ENCODE results near the gene C11orf97. TPM values are rescaled to one million over a fixed set of nuclear protein-coding genes. Genes with fewer than 3 reads are reported as not detected.
A peak's percentile ranks its signal among the peaks of the same experiment; 100 is the strongest.

C11orf97 gene, protein sequence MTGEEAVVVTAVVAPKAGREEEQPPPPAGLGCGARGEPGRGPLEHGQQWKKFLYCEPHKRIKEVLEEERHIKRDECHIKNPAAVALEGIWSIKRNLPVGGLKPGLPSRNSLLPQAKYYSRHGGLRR
- polyA plus RNA-seq = not detected

DNA sequence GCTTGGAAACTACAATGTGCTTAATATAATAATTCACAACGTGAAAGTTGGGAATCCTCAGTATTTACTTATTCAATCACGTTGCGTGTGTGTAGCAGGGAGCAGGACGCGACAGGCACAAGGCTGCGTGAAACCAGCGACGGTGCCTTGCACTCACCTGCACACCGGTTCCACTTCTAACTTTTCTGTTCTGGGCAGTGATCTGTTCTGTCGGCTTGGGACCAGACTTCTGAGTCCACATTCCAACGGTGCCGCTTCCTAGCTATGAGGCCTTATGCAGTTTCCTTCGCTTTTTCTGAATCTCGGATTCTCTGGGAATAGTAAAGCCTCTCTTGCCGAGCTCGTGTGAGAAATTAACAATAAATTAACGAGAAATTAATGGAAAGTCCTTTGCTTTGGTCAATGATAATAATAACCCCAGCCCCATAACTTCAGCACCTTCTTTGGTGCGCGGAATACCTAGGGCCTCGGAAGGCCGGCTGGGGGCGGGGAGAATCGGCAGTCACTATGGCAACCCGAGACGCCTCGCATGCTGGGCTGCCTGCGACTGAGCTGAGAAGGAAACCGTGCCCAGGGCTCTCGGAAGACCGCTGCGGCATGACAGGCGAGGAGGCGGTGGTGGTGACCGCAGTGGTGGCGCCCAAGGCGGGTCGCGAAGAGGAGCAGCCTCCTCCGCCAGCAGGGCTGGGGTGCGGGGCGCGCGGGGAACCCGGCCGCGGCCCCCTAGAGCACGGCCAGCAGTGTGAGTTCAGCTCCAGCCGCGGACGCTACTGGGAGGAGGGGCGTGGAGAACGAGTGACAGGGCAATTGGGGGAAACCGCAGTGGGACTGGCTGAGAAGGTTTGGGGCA lies at the start of gene C11orf97:
TSS of gene C11orf97 (plus strand) at position 530 of the 850 bp plus-strand sequence. CDS start at position 598, 68 bp downstream.
- Histone ChIP-seq H3K27ac (ENCODE audit: low read depth in 2 of 2, low read length in 1 of 2) (no peak within 1 kb of the TSS), H3K4me3 (ENCODE audit: low read depth in 1 of 2, low read length in 2 of 2) (peak within 1 kb of the TSS; percentile 39 to 48), H3K4me1 (ENCODE audit: control insufficient read depth in 2 of 2, insufficient read depth in 2 of 2, low read length in 1 of 2) (peaks cover 0 to 5% of the 10 kb centered on the region in 2 donors), H3K27me3 (ENCODE audit: control insufficient read depth in 1 of 2, insufficient read depth in 2 of 2, low read length in 2 of 2) (no peaks in the 10 kb centered on the region), H3K9me3 (ENCODE audit: control insufficient read depth in 2 of 2, insufficient read depth in 1 of 2, low read depth in 1 of 2, low read length in 1 of 2) (no peaks in the 10 kb centered on the region), H3K36me3 (ENCODE audit: control insufficient read depth in 2 of 2, insufficient read depth in 2 of 2, low read length in 1 of 2) (no peaks in the 10 kb centered on the region)
- 16 to 18% methylated on average over 53 of the region's 53 CpGs for WGBS, 2 donors

DNA sequence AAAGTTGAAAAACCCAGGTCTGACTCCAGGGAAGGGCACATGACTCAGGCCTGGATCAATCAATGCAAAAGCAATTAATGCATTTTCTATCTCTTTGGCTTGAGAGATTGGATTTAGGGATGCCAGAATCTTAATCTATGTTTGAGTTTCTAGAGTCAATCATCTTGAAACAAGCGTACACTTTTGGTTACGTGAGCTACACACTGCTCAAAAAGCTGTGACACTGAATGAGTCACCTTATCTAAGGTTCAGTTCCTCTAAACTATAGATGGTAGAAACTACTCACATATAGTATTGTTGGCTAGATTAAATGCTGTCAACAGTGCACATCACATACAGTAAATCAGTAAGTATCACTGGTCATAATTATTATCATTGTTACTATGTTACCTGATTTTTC lies 42.8 kb upstream of the C11orf97 start:
- no peaks in the 10 kb centered on the region for H3K4me1 ChIP-seq (ENCODE audit: control insufficient read depth in 2 of 2, insufficient read depth in 2 of 2, low read length in 1 of 2)
- H3K36me3 ChIP-seq (ENCODE audit: control insufficient read depth in 2 of 2, insufficient read depth in 2 of 2, low read length in 1 of 2) = peaks cover 0 to 2% of the 10 kb centered on the region in 2 donors
- WGBS, 2 donors = 80 to 81% methylated on average over 2 of the region's 2 CpGs
- H3K27me3 ChIP-seq (ENCODE audit: control insufficient read depth in 1 of 2, insufficient read depth in 2 of 2, low read length in 2 of 2) = no peaks in the 10 kb centered on the region
- H3K9me3 ChIP-seq (ENCODE audit: control insufficient read depth in 2 of 2, insufficient read depth in 1 of 2, low read depth in 1 of 2, low read length in 1 of 2) = no peaks in the 10 kb centered on the region
- no peak overlapping the region for H3K4me3 ChIP-seq (ENCODE audit: low read depth in 1 of 2, low read length in 2 of 2)
- no peak overlapping the region for H3K27ac ChIP-seq (ENCODE audit: low read depth in 2 of 2, low read length in 1 of 2)

DNA sequence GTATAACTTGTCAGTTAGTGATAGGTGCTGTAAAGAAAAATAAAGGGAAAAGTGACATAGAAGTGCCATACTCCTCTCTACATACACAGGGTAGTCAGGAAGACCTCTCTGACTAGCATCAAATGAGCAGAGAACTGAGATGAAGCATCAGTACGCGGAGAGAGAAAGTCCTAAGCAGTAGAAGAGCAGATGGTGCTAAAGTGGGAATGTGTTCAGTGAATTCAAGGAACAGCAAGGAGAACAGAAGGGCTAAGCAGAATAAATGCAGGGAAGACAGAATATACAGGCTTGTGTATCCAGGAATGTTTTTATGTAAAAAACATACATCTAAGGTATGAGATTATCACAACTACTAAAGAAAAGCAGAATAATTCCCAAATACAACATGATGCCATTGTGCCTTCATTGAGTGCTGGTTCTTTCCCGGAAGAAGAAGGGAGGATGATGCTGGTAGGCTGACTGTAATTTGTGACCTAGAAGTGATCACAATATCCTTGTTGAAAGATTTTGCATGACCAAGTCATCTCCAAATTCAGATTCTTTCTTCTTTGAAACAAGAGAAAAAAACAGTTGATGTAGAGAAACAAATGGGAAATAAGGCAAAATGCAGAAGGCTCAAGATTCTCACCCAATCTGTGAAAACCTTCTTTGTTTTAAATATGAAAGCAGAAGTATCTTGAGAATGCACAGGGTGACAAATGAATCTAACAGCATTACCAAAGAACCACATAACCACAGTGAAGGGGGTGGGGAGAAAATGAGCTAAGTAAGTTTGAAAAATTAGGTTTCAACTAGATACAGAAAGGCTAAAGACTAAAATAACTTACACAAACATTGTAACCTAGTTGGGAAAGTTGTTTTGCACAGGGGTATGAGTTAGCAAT lies 39.1 kb upstream of the C11orf97 start:
- Histone ChIP-seq H3K4me3 (ENCODE audit: low read depth in 1 of 2, low read length in 2 of 2) (no peak overlapping the region), H3K9me3 (ENCODE audit: control insufficient read depth in 2 of 2, insufficient read depth in 1 of 2, low read depth in 1 of 2, low read length in 1 of 2) (no peaks in the 10 kb centered on the region), H3K36me3 (ENCODE audit: control insufficient read depth in 2 of 2, insufficient read depth in 2 of 2, low read length in 1 of 2) (peaks cover 2% of the 10 kb centered on the region in 2 donors), H3K4me1 (ENCODE audit: control insufficient read depth in 2 of 2, insufficient read depth in 2 of 2, low read length in 1 of 2) (no peaks in the 10 kb centered on the region), H3K27me3 (ENCODE audit: control insufficient read depth in 1 of 2, insufficient read depth in 2 of 2, low read length in 2 of 2) (no peaks in the 10 kb centered on the region), H3K27ac (ENCODE audit: low read depth in 2 of 2, low read length in 1 of 2) (no peak overlapping the region)
- WGBS, 2 donors = 95 to 96% methylated on average over 3 of the region's 3 CpGs

DNA sequence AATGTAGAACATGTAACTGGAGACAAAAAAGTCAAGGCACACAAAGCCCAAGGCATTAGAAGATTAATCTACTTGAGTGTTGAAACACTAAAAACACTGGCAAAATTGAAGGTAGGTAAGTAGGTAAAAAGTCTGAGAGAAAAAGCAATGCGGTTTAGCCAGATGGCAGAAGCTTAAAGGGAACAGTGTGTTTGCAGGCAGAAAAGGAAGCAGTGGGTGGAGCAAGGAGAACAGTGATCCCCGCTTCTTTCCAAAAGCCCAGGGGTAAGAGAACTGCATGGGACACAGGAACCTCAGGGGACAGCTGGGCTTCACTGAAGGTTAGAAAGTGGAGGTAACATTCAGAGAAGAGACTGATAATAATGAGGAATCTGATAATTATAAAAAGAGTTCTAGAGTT lies 34.6 kb upstream of the C11orf97 start:
- Histone ChIP-seq H3K36me3 (ENCODE audit: control insufficient read depth in 2 of 2, insufficient read depth in 2 of 2, low read length in 1 of 2) (peaks cover 2% of the 10 kb centered on the region in 2 donors), H3K4me1 (ENCODE audit: control insufficient read depth in 2 of 2, insufficient read depth in 2 of 2, low read length in 1 of 2) (no peaks in the 10 kb centered on the region), H3K4me3 (ENCODE audit: low read depth in 1 of 2, low read length in 2 of 2) (no peak overlapping the region), H3K27ac (ENCODE audit: low read depth in 2 of 2, low read length in 1 of 2) (no peak overlapping the region), H3K9me3 (ENCODE audit: control insufficient read depth in 2 of 2, insufficient read depth in 1 of 2, low read depth in 1 of 2, low read length in 1 of 2) (no peaks in the 10 kb centered on the region), H3K27me3 (ENCODE audit: control insufficient read depth in 1 of 2, insufficient read depth in 2 of 2, low read length in 2 of 2) (no peaks in the 10 kb centered on the region)
- WGBS, 2 donors = 86 to 87% methylated on average over 2 of the region's 2 CpGs

DNA sequence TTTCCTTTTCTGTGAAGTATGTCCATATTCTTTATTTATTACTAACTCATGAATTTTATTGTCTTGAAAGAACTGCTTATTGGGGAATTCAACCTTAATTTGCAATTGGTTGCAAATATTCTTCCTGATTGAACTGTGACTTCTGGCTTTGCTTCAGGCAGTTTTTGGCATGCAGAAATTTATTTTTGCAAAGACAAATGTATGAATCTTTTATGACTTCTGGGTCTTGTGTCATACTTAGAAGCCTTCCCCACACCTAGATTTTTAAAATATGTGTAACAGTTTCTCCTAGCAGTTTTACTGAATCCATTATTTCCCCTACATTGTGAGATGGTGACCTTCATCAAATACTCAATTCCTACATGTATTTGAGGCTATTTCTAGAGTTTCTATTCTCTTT lies 30.9 kb upstream of the C11orf97 start:
- Histone ChIP-seq H3K4me1 (ENCODE audit: control insufficient read depth in 2 of 2, insufficient read depth in 2 of 2, low read length in 1 of 2) (no peaks in the 10 kb centered on the region), H3K27ac (ENCODE audit: low read depth in 2 of 2, low read length in 1 of 2) (no peak overlapping the region), H3K9me3 (ENCODE audit: control insufficient read depth in 2 of 2, insufficient read depth in 1 of 2, low read depth in 1 of 2, low read length in 1 of 2) (no peaks in the 10 kb centered on the region), H3K4me3 (ENCODE audit: low read depth in 1 of 2, low read length in 2 of 2) (no peak overlapping the region), H3K36me3 (ENCODE audit: control insufficient read depth in 2 of 2, insufficient read depth in 2 of 2, low read length in 1 of 2) (peaks cover 2 to 4% of the 10 kb centered on the region in 2 donors), H3K27me3 (ENCODE audit: control insufficient read depth in 1 of 2, insufficient read depth in 2 of 2, low read length in 2 of 2) (no peaks in the 10 kb centered on the region)

DNA sequence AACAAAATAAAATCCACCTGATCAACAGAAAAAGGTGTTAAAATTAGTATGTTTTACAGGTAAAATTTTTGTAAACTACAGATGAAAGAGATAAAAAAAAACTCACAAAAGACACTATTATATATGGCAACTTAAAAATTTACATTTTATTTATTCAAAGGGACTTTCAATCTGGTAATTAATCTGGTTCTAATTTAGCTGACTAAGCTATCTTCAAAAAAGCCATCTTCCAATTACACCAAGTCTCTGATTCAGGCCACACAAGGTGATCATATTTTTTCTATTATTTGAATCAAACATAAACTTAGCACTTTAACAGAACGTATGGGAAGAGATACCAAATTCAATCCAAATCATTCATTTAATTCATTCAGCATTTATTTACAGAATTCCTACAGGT lies 26.2 kb upstream of the C11orf97 start:
- H3K4me3 ChIP-seq (ENCODE audit: low read depth in 1 of 2, low read length in 2 of 2) = no peak overlapping the region
- H3K27ac ChIP-seq (ENCODE audit: low read depth in 2 of 2, low read length in 1 of 2) = no peak overlapping the region
- WGBS, 2 donors = 80 to 95% methylated on average over 1 of the region's 1 CpG
- no peaks in the 10 kb centered on the region for H3K9me3 ChIP-seq (ENCODE audit: control insufficient read depth in 2 of 2, insufficient read depth in 1 of 2, low read depth in 1 of 2, low read length in 1 of 2)
- H3K27me3 ChIP-seq (ENCODE audit: control insufficient read depth in 1 of 2, insufficient read depth in 2 of 2, low read length in 2 of 2) = no peaks in the 10 kb centered on the region
- peaks cover 3 to 4% of the 10 kb centered on the region in 2 donors for H3K36me3 ChIP-seq (ENCODE audit: control insufficient read depth in 2 of 2, insufficient read depth in 2 of 2, low read length in 1 of 2)
- no peaks in the 10 kb centered on the region for H3K4me1 ChIP-seq (ENCODE audit: control insufficient read depth in 2 of 2, insufficient read depth in 2 of 2, low read length in 1 of 2)

DNA sequence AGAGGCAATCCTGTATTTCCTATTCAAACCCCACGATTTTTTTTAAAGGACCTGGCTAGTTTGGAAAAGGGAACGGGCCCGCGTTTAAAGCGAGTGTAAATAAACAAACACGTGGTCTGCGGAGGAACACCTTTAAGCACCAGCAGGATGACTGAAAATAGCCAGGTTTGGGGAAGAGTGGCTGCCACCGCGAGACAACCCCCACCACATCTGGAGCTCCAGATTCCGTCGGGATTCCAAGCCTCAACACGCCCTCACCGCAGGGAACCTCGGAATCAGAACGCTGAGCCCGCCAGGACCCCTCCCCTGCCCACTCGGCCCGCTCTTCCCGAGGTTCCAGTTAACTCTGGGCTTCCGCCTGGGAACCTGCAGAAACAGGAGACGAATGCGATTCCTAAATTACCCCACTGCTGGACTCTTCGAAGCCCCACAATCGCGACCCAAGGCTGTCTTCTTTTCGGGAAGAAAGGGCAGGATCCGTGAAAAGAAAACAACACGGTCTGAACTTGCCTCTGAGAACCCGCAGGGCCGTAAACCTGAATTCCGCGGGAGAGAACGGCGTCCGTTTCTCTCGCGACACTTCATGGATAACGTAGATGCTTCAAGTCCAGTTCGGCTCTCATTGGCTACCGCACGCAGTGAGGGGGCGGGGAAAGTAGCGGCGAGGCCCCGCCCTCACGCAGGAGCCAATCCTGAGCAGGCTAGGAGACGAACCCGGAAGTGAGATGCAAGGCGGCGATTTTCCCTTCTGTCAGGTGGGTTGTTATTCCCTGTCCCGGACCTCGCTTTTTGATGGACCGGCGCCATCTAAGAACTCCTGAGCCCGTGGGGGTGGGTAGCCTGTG lies 18.8 kb upstream of the C11orf97 start, which contains the start of the genes ANKRD49 and MRE11:
TSS of gene ANKRD49 (plus strand) at position 704 of the 845 bp plus-strand sequence. CDS start 2,710 bp downstream, outside the sequence.
TSS of gene MRE11 (minus strand) at position 564 of the 845 bp plus-strand sequence. CDS start 1,043 bp downstream, outside the sequence.
- 0% methylated on average over 55 of the region's 55 CpGs for whole genome bisulfite sequencing, 2 donors
- Histone ChIP-seq H3K27me3 (ENCODE audit: control insufficient read depth in 1 of 2, insufficient read depth in 2 of 2, low read length in 2 of 2) (no peaks in the 10 kb centered on the region), H3K4me1 (ENCODE audit: control insufficient read depth in 2 of 2, insufficient read depth in 2 of 2, low read length in 1 of 2) (no peaks in the 10 kb centered on the region), H3K4me3 (ENCODE audit: low read depth in 1 of 2, low read length in 2 of 2) (peak within 1 kb of the TSS; percentile 95 to 99), H3K36me3 (ENCODE audit: control insufficient read depth in 2 of 2, insufficient read depth in 2 of 2, low read length in 1 of 2) (peaks cover 2 to 7% of the 10 kb centered on the region in 2 donors), H3K27ac (ENCODE audit: low read depth in 2 of 2, low read length in 1 of 2) (peak within 1 kb of the TSS; percentile 90 to 91), H3K9me3 (ENCODE audit: control insufficient read depth in 2 of 2, insufficient read depth in 1 of 2, low read depth in 1 of 2, low read length in 1 of 2) (no peaks in the 10 kb centered on the region)

DNA sequence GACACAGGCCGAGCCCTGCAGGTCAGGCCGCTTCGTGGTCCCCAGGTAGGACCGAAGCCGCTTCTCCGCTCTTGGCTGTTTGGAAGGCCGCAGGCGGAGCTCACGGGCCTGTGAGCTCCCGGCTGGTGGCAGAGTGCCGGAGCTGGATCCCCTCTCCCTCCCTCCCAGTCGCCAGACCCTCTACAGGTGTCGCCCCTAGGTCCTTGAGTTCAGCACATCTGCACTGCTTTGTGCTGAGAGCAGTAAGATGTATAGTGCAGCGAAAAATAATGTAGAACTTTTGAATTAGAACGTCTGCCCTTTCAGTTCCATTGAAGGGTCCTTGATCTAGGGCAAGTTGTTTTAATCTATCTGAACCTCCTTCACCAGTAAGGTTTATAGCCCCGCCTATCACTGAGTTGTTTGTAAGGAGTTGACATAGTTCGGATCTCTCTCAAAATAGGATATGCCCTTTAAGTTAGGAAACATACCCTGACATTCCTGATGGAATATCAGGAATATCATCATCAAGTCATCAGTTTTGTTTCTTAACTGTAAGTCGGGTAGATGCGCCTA lies 18.1 kb upstream of the C11orf97 start:
- 4% methylated on average over 19 of the region's 19 CpGs for WGBS, 2 donors
- H3K9me3 ChIP-seq (ENCODE audit: control insufficient read depth in 2 of 2, insufficient read depth in 1 of 2, low read depth in 1 of 2, low read length in 1 of 2) = no peaks in the 10 kb centered on the region
- peak overlapping the region; percentile 90 to 91 for H3K27ac ChIP-seq (ENCODE audit: low read depth in 2 of 2, low read length in 1 of 2)

More for the DNA sequence above, 18.1 kb upstream of the C11orf97 start:
- Histone ChIP-seq H3K4me3 (ENCODE audit: low read depth in 1 of 2, low read length in 2 of 2) (peak overlapping the region; percentile 95 to 99), H3K4me1 (ENCODE audit: control insufficient read depth in 2 of 2, insufficient read depth in 2 of 2, low read length in 1 of 2) (no peaks in the 10 kb centered on the region), H3K36me3 (ENCODE audit: control insufficient read depth in 2 of 2, insufficient read depth in 2 of 2, low read length in 1 of 2) (peaks cover 4% of the 10 kb centered on the region in 2 donors), H3K27me3 (ENCODE audit: control insufficient read depth in 1 of 2, insufficient read depth in 2 of 2, low read length in 2 of 2) (no peaks in the 10 kb centered on the region)

All from esophagus (tissue), 2 donors.